ENCODE results near the gene KCNN3.

The KCNN3 gene

DNA sequence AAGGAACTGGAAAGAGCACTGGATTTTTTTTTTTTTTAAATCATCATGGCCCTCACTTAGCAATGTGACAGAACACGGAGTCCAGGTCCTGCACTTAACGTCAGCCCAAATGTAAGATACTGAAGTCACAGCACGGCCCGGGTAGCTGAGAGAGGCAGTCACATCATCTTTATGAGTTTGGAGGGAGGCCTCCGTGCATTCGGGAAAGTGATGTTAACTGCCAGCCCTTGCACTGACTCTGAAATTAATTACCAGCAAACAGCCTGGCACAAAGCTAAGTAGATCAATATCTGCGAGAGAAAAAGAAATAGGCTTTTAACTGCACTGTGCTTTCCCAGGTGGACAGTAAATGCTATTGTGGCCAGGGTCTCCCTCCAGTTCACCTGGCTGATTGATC lies 152.6 kb downstream of the KCNN3 start:
- DNase-seq (ENCODE audit: extremely low spot score) = no peak
- ChIA-PET POLR2A (interaction anchor here (0.7 kb wide), 1 partner anchor 219 kb away, joined by 3 read pairs; no protein-coding TSS in a partner anchor), CTCF (interaction anchor here (0.5 to 1.1 kb wide), 2 partner anchors 61 to 227 kb away, joined by 3 read pairs; no protein-coding TSS in a partner anchor)
- TF ChIP-seq, protein P1, sequence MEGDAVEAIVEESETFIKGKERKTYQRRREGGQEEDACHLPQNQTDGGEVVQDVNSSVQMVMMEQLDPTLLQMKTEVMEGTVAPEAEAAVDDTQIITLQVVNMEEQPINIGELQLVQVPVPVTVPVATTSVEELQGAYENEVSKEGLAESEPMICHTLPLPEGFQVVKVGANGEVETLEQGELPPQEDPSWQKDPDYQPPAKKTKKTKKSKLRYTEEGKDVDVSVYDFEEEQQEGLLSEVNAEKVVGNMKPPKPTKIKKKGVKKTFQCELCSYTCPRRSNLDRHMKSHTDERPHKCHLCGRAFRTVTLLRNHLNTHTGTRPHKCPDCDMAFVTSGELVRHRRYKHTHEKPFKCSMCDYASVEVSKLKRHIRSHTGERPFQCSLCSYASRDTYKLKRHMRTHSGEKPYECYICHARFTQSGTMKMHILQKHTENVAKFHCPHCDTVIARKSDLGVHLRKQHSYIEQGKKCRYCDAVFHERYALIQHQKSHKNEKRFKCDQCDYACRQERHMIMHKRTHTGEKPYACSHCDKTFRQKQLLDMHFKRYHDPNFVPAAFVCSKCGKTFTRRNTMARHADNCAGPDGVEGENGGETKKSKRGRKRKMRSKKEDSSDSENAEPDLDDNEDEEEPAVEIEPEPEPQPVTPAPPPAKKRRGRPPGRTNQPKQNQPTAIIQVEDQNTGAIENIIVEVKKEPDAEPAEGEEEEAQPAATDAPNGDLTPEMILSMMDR (IDR thresholded peaks at IDR 0.05; ENCODE audit: control extremely low read depth, extremely low read depth, low read depth, missing control alignments) = no peak

- TF ChIP-seq, protein P1 (IDR thresholded peaks at IDR 0.05; ENCODE audit: control extremely low read depth, extremely low read depth, low read depth, missing control alignments) = no peak
- POLR2A ChIA-PET = interaction anchor here (0.7 kb wide), 1 partner anchor 219 kb away, joined by 3 read pairs; no protein-coding TSS in a partner anchor
- CTCF ChIA-PET = interaction anchor here (0.9 to 1.6 kb wide), 3 partner anchors 10 to 227 kb away, joined by 3 to 4 read pairs (median 3); no protein-coding TSS in a partner anchor
- DNase-seq (ENCODE audit: extremely low spot score) = no peak
Observed at GRCh38 chr1:154716614-154717527, 153.2 kb downstream of the KCNN3 start.

GRCh38 chr1:154716011-154716410 lies 154.1 kb downstream of the KCNN3 start:
- ChIA-PET CTCF (interaction anchor here (0.9 to 1.6 kb wide), 3 partner anchors 11 to 156 kb away, joined by 3 to 4 read pairs (median 3); no protein-coding TSS in a partner anchor), POLR2A (no interaction called here)
- TF ChIP-seq, protein P1 (IDR thresholded peaks at IDR 0.05; ENCODE audit: control extremely low read depth, extremely low read depth, low read depth, missing control alignments) = no peak
- DNase-seq (ENCODE audit: extremely low spot score) = no peak

DNA sequence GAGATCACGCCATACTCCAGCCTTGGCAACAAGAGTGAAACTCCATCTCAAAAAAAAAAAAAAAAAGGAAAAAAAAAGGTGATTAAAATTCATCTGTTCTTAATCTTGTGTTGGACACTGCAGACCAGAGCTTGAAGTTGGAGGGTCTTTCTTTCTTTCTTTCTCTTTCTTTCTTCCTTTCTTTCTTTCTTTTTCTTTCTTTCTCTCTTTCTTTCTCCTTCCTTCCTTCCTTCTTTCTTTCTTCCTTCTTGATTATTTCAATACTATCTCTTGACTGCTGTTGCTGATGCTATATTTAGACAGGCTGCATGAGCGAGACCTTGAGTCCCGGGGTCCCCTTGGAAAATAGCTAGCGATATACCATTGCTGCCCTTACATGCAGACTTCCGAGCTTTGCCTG lies 154.7 kb downstream of the KCNN3 start:
- TF ChIP-seq, protein P1 (IDR thresholded peaks at IDR 0.05; ENCODE audit: control extremely low read depth, extremely low read depth, low read depth, missing control alignments) = no peak
- CTCF ChIA-PET = interaction anchor here (0.9 to 1.6 kb wide), 2 partner anchors 34 to 156 kb away, joined by 3 to 4 read pairs; no protein-coding TSS in a partner anchor
- no peak for DNase-seq (ENCODE audit: extremely low spot score)
- POLR2A ChIA-PET = no interaction called here

GRCh38 chr1:154714638-154715037 lies 155.4 kb downstream of the KCNN3 start:
- ChIA-PET CTCF (interaction anchor here (1.6 kb wide), 1 partner anchor 155 kb away, joined by 4 read pairs; no protein-coding TSS in a partner anchor), POLR2A (no interaction called here)
- no peak for DNase-seq (ENCODE audit: extremely low spot score)
- TF ChIP-seq, protein P1 (IDR thresholded peaks at IDR 0.05; ENCODE audit: control extremely low read depth, extremely low read depth, low read depth, missing control alignments) = no peak

DNA sequence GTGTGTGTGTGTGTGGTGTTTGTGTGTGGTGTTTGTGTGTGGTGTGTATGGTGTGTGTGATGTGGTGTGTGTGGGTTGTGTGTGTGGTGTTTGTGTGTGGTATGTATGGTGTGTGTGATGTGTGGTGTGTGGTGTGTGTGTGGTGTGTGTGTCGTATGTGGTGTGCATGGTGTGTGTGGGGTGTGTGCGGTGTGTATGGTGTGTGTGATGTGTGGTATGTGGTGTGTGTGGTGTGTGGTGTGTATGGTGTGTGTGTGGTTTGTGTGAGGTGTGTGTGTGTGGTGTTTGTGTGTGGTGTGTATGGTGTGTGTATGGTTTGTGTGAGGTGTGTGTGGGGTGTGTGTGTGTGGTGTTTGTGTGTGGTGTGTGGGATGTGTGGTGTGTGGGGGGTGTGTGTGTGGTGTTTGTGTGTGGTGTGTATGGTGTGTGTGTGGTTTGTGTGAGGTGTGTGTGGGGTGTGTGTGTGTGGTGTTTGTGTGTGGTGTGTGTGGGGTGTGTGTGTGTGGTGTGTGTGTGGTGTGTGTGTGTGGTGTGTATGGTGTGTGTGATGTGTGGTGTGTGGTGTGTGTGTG lies 155.9 kb downstream of the KCNN3 start:
- DNase-seq (ENCODE audit: extremely low spot score) = no peak
- CTCF ChIA-PET = no interaction called here
- TF ChIP-seq, protein P1 (IDR thresholded peaks at IDR 0.05; ENCODE audit: control extremely low read depth, extremely low read depth, low read depth, missing control alignments) = no peak
- POLR2A ChIA-PET = no interaction called here
